Sigmoid colon (tissue), 7 donors: ENCODE results near the gene GALNT6. TPM values are rescaled to one million over a fixed set of nuclear protein-coding genes. Genes with fewer than 3 reads are reported as not detected.

Source experiments
- DNase-seq: peaks from one replicate; pipeline ENCODE4 v3.0.0-alpha.2; 2019
- H3K27ac ChIP-seq, 4 donors: fragments of 200-600 bp; sonication (generic); one replicate each; pipeline ENCODE4 v1.5.1; 2016 to 2019; ENCODE audit warnings: mild to moderate bottlenecking in 1 of 4
- H3K27me3 ChIP-seq, 3 donors: fragments of 200-600 bp; sonication (generic); one replicate each; pipeline ENCODE4 v1.5.1; 2019; ENCODE audit warnings: mild to moderate bottlenecking in 1 of 3
- H3K36me3 ChIP-seq, 4 donors: fragments of 200-600 bp; sonication (generic); one replicate each; pipeline ENCODE4 v1.5.1; 2016 to 2019
- H3K4me1 ChIP-seq, 4 donors: fragments of 200-600 bp; sonication (generic); one replicate each; pipeline ENCODE4 v1.5.1; 2017 to 2019
- H3K4me3 ChIP-seq, 4 donors: fragments of 200-600 bp; sonication (generic); one replicate each; pipeline ENCODE4 v1.5.1; 2017 to 2019; ENCODE audit warnings: mild to moderate bottlenecking in 2 of 4, moderate library complexity in 1 of 4
- H3K9me3 ChIP-seq, 4 donors: fragments of 200-600 bp in 3 of 4; sonication (generic) in 3 of 4; one replicate each; pipeline versions ENCODE4 v1.5.1 to v1.6.1; 2013 to 2019
- CTCF ChIP-seq, 4 experiments: fragments of 450-650 bp in 3 of 4; fragments of 200-600 bp in 1 of 4; IDR thresholded peaks; one replicate each; pipeline ENCODE4 v1.5.1; 2016 to 2019; ENCODE audit warnings: antibody characterized with exemption in 4 of 4, mild to moderate bottlenecking in 3 of 4, moderate library complexity in 2 of 4
- EP300 ChIP-seq, 4 donors: sonication (generic); formaldehyde crosslinking; IDR thresholded peaks; one replicate each; pipeline ENCODE4 v1.6.1; 2017; ENCODE audit warnings: antibody characterized with exemption in 4 of 4
- POLR2A ChIP-seq, 2 donors: fragments of 450-650 bp; IDR thresholded peaks; one replicate each; pipeline ENCODE4 v1.6.1; 2016; ENCODE audit warnings: antibody characterized with exemption in 2 of 2, mild to moderate bottlenecking in 2 of 2, moderate library complexity in 2 of 2
- POLR2AphosphoS5 ChIP-seq, 4 donors: sonication (generic); formaldehyde crosslinking; IDR thresholded peaks; one replicate each; pipeline ENCODE4 v1.6.1; 2017; ENCODE audit warnings: antibody characterized with exemption in 4 of 4
- WGBS, 2 donors: extraction: QIAGEN DNeasy Blood & Tissue Kit; methylation state at CpG; one replicate each; pipeline ENCODE4 v1.1.7; 2013; 5-methylcytosine and 5-hydroxymethylcytosine counted together
- intact Hi-C: fragments of 100-400 bp; cut with DNase I; formaldehyde crosslinking; loops from one replicate; pipeline ENCODE4 v1.15.1; 2023
- polyA plus RNA-seq, 3 donors: library from polyadenylated mRNA; stranded (reverse); fragments of 200-250 nt; gene quantifications; one replicate each; pipeline ENCODE4 v1.2.3, GENCODE V29; 2013
- total RNA-seq, 4 donors: library from RNA; depleted of rRNA; stranded (reverse); fragments of >200 nt; gene quantifications; one replicate each; pipeline ENCODE4 v1.1.0, GENCODE V29; 2016
- donor health status: healthy with polysubstance abuse.
- donor health status: Bipolar disorder and iron deficiency.
- donor health status: healthy.

The GALNT6 gene
- total and polyA plus RNA-seq, 7 donors, result 1.6 to 10.6 (median 6.6) TPM

DNA sequence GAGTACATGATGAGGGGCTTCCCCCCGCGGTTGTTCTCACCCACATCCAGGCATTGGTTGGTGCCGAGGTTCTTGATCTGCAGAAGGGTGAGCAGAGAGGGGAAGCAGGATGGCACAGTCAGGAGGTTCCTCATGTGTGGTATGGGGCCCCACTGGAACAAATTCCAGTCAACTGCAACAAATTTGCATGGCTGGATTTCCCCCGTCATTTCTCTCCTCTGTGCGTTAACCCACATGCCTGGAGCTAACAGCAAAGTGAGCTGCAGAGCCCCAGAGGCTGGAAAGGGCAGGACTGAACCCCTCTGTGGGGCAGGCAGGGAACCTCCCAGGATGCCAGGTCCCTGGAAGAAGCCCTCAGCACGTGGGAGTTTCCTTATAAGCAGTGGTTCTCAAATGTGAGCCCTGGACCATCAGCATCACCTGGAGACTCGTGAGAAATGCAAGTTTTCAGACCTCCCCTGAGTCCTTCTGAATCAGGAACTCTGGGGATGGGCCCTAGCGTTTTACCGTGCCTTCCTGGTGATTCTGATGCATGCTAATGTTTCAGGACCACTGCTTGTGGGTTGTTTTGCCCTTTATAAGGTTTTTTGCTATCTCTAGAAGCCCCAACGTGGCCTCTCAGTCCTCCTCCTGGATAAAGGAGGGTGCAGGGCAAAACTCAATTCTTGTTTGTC, 33.7 kb downstream of the GALNT6 start:
- Histone ChIP-seq H3K4me3 (no peak overlapping the region), H3K36me3 (no peaks in the 10 kb centered on the region), H3K27ac (no peak overlapping the region), H3K9me3 (no peaks in the 10 kb centered on the region), H3K27me3 (no peaks in the 10 kb centered on the region), H3K4me1 (no peaks in the 10 kb centered on the region)
- 70 to 93% methylated on average over 10 of the region's 10 CpGs for WGBS, 2 donors
- intact Hi-C loops, result no loop called here
- no peak for DNase-seq
- TF ChIP-seq POLR2AphosphoS5 (IDR thresholded peaks at IDR 0.05) (no peak), POLR2A (IDR thresholded peaks at IDR 0.05) (no peak), EP300 (IDR thresholded peaks at IDR 0.05) (no peak), CTCF (IDR thresholded peaks at IDR 0.05) (no peak)

- Histone ChIP-seq H3K4me1 (no peaks in the 10 kb centered on the region), H3K9me3 (no peaks in the 10 kb centered on the region), H3K36me3 (no peaks in the 10 kb centered on the region), H3K27me3 (no peaks in the 10 kb centered on the region), H3K27ac (no peak overlapping the region), H3K4me3 (no peak overlapping the region)
- intact Hi-C loops, result no loop called here
- DNase-seq, result no peak
- WGBS, 2 donors, result 28 to 54% methylated on average over 11 of the region's 11 CpGs
- TF ChIP-seq CTCF (IDR thresholded peaks at IDR 0.05) (peak in 1 of 4 experiments; percentile 7), POLR2AphosphoS5 (IDR thresholded peaks at IDR 0.05) (no peak)
Measured at GRCh38 chr12:51351913-51352532, 39.2 kb downstream of the GALNT6 start.

GRCh38 chr12:51349026-51349425, 42.2 kb downstream of the GALNT6 start:
- Histone ChIP-seq H3K36me3 (no peaks in the 10 kb centered on the region), H3K9me3 (no peaks in the 10 kb centered on the region), H3K4me3 (no peak overlapping the region), H3K27me3 (no peaks in the 10 kb centered on the region), H3K4me1 (no peaks in the 10 kb centered on the region), H3K27ac (no peak overlapping the region)
- 92 to 94% methylated on average over 5 of the region's 5 CpGs for WGBS, 2 donors
- TF ChIP-seq EP300 (IDR thresholded peaks at IDR 0.05), result no peak
- no peak for TF ChIP-seq CTCF (IDR thresholded peaks at IDR 0.05)
- TF ChIP-seq POLR2A (IDR thresholded peaks at IDR 0.05), result no peak
- no peak for TF ChIP-seq POLR2AphosphoS5 (IDR thresholded peaks at IDR 0.05)
- intact Hi-C loops, result no loop called here
- DNase-seq, result no peak

- TF ChIP-seq CTCF (IDR thresholded peaks at IDR 0.05) (no peak), EP300 (IDR thresholded peaks at IDR 0.05) (no peak), POLR2A (IDR thresholded peaks at IDR 0.05) (no peak), POLR2AphosphoS5 (IDR thresholded peaks at IDR 0.05) (no peak)
- intact Hi-C loops, result no loop called here
- 91 to 94% methylated on average over 4 of the region's 4 CpGs for WGBS, 2 donors
- DNase-seq, result no peak
- H3K27ac ChIP-seq, result no peak overlapping the region
- no peaks in the 10 kb centered on the region for H3K9me3 ChIP-seq
- H3K4me1 ChIP-seq, result no peaks in the 10 kb centered on the region
- no peaks in the 10 kb centered on the region for H3K27me3 ChIP-seq
- no peak overlapping the region for H3K4me3 ChIP-seq
- H3K36me3 ChIP-seq, result no peaks in the 10 kb centered on the region
Measured at GRCh38 chr12:51348116-51348515, 43.1 kb downstream of the GALNT6 start.
